A673 (cell line): Measurements from ENCODE around the gene CHD5.

Source experiments
- EZH2 ChIP-seq: fragments of 200-600 bp; sonication (generic); IDR thresholded peaks from 2 replicates; pipeline ENCODE4 v1.6.1; 2017; ENCODE audit warnings: borderline replicate concordance, low read depth, mild to moderate bottlenecking, mixed read lengths, antibody characterized with exemption, low read length; ENCODE audit not compliant: poor library complexity, severe bottlenecking
- TF ChIP-seq, protein P1 (sequence below): fragments of 300-800, 200-600 bp; sonication (generic); conservative IDR thresholded peaks from 2 replicates; pipeline ENCODE4 v1.5.1; 2017; ENCODE audit warnings: low read depth, mild to moderate bottlenecking, antibody characterized with exemption, low read length, moderate library complexity, mixed read lengths

GRCh38 chr1:6102532-6102845 lies 77.6 kb downstream of the CHD5 start:
- TF ChIP-seq, protein P1, sequence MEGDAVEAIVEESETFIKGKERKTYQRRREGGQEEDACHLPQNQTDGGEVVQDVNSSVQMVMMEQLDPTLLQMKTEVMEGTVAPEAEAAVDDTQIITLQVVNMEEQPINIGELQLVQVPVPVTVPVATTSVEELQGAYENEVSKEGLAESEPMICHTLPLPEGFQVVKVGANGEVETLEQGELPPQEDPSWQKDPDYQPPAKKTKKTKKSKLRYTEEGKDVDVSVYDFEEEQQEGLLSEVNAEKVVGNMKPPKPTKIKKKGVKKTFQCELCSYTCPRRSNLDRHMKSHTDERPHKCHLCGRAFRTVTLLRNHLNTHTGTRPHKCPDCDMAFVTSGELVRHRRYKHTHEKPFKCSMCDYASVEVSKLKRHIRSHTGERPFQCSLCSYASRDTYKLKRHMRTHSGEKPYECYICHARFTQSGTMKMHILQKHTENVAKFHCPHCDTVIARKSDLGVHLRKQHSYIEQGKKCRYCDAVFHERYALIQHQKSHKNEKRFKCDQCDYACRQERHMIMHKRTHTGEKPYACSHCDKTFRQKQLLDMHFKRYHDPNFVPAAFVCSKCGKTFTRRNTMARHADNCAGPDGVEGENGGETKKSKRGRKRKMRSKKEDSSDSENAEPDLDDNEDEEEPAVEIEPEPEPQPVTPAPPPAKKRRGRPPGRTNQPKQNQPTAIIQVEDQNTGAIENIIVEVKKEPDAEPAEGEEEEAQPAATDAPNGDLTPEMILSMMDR, result no peak
- TF ChIP-seq EZH2, result no peak
